ENCODE measurements around the gene ABCC3.

Gene ABCC3, protein sequence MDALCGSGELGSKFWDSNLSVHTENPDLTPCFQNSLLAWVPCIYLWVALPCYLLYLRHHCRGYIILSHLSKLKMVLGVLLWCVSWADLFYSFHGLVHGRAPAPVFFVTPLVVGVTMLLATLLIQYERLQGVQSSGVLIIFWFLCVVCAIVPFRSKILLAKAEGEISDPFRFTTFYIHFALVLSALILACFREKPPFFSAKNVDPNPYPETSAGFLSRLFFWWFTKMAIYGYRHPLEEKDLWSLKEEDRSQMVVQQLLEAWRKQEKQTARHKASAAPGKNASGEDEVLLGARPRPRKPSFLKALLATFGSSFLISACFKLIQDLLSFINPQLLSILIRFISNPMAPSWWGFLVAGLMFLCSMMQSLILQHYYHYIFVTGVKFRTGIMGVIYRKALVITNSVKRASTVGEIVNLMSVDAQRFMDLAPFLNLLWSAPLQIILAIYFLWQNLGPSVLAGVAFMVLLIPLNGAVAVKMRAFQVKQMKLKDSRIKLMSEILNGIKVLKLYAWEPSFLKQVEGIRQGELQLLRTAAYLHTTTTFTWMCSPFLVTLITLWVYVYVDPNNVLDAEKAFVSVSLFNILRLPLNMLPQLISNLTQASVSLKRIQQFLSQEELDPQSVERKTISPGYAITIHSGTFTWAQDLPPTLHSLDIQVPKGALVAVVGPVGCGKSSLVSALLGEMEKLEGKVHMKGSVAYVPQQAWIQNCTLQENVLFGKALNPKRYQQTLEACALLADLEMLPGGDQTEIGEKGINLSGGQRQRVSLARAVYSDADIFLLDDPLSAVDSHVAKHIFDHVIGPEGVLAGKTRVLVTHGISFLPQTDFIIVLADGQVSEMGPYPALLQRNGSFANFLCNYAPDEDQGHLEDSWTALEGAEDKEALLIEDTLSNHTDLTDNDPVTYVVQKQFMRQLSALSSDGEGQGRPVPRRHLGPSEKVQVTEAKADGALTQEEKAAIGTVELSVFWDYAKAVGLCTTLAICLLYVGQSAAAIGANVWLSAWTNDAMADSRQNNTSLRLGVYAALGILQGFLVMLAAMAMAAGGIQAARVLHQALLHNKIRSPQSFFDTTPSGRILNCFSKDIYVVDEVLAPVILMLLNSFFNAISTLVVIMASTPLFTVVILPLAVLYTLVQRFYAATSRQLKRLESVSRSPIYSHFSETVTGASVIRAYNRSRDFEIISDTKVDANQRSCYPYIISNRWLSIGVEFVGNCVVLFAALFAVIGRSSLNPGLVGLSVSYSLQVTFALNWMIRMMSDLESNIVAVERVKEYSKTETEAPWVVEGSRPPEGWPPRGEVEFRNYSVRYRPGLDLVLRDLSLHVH (N-terminal part only)

DNA sequence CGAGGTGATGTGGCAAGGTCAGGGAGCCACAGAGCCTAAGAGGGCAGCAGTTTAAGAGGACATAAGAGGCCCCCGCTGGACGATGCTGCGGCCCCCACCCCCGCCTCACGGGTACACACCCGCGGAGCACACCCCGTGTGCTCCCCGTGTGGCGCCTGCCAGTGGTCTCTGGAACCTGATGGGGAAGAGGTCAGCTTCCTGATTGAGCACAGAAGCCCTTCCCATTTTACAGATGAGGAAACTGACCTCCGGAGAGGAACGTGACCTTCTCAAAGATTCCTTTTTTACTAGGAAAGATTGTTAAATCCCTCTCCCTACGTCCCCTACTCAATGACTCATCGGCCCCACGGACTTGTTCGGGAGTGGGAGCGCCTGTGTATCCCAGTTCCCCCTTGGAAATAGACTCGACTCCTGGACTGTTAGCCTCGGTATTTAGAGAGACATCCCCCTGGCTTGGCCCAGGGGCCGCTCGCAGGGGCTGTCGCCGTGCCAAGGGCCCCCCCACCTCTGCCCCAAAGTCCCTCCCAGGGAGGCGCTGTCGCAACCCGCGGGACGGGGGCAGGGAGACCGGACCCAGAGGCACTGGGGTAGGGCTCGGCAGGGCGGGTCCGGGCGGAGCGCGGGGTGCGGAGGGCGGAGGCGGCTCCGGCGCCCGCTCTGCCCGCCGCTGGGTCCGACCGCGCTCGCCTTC, at the start of gene ABCC3:
TSS of gene ABCC3 (plus strand) at position 658 of the 691 bp plus-strand sequence. CDS start 56 bp downstream, outside the sequence.
- DNase-seq (no peak), ATAC-seq (no peak)
- Mint-ChIP-seq H3K27me3 (peaks cover 63% of the 10 kb centered on the region), H3K27ac (no peak within 1 kb of the TSS), H3K4me3 (no peak within 1 kb of the TSS), H3K4me1 (no peaks in the 10 kb centered on the region), H3K36me3 (ENCODE audit: low read depth) (no peaks in the 10 kb centered on the region), H3K9me3 (no peaks in the 10 kb centered on the region)

DNA sequence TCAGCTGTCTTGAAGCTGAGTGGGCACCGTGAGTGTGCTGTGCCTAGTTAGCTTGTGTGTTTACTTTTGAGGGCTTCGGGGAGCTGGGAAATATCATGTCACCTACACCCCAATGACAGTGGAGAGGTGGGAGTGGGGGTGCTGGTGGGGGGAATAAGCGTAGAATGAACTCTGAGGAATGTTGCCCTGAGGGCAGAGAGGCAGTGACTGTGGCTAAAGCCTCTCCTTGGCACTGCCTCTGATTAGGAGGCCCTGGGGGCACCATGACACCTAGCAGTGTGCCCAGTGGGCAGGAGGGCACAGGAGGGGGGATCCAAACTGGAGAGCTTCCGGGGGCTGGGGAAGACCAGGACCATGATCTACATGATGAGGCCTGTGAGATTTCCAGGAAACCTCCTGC, 49.3 kb upstream of the ABCC3 start:
- ATAC-seq (no peak), DNase-seq (no peak)
- no peaks in the 10 kb centered on the region for H3K36me3 Mint-ChIP-seq (ENCODE audit: low read depth)
- no peaks in the 10 kb centered on the region for H3K9me3 Mint-ChIP-seq
- H3K27ac Mint-ChIP-seq: no peak overlapping the region
- H3K4me3 Mint-ChIP-seq: no peak overlapping the region
- H3K27me3 Mint-ChIP-seq: peaks cover 14% of the 10 kb centered on the region
- no peaks in the 10 kb centered on the region for H3K4me1 Mint-ChIP-seq

DNA sequence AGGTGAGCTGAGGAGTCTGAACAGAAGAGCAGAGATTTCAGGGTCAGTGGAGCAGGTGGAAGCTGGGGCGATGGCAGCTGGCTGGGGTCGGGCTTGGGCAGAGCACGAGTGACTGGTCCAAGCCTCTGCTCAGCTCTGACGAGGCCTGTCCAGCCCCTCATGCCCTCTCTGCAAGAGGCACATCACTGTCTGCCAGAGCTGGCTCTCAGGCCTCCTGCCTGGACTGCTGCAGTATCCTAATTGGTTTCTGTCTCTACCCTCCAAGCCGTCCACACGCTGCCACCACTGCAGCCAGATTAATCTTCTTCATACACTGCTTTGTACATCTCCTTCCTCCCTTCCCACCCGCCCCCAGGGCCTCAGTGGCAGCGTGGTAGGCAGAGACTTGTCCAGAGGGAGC, 48.8 kb upstream of the ABCC3 start:
- H3K4me1 Mint-ChIP-seq: no peaks in the 10 kb centered on the region
- no peak for DNase-seq
- no peak for ATAC-seq
- H3K9me3 Mint-ChIP-seq: no peaks in the 10 kb centered on the region
- H3K36me3 Mint-ChIP-seq (ENCODE audit: low read depth): no peaks in the 10 kb centered on the region
- no peak overlapping the region for H3K4me3 Mint-ChIP-seq
- H3K27ac Mint-ChIP-seq: no peak overlapping the region
- H3K27me3 Mint-ChIP-seq: peaks cover 12% of the 10 kb centered on the region

DNA sequence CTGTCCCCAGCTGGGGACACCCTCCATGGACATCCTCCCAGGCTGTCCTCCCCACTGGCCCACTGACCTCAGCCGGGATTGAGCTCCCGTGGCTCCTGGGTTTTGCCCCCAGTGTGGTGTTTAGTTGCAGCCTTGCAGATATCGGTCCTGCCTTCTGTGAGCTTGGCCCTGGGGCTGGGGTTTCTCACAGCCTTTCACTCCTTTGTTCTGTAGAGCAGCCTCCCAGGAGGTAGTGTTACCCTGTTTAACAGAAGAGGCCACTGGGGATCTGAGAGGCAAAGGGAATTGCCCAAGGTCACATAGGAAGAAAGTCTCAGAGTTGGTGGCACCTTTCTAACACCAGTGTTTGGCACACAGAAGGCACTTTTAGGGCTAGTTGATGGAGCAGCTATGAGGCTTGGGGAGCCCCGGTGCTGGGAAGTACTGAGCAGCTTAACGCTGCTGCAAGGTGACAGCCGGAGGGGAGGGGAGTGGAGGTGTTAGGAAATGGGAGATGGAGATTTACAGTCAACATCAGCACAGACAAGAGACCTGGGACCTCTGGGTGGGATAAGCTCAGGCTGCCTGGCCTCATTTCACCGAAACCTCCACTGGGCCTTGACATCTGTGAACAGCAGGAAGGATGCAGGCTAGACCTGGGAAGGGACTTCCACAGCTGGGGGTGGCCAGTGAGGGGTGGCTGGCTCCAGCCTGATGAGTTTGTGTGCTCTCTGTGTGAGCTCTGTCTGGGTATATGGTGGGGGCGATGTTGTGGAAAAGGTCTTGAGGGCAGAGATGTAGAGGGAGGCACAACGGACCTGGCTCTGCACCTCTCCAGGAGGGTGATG, 48.0 kb upstream of the ABCC3 start:
- peaks cover 9% of the 10 kb centered on the region for H3K27me3 Mint-ChIP-seq
- H3K4me3 Mint-ChIP-seq: no peak overlapping the region
- no peaks in the 10 kb centered on the region for H3K4me1 Mint-ChIP-seq
- no peak for ATAC-seq
- no peaks in the 10 kb centered on the region for H3K9me3 Mint-ChIP-seq
- H3K27ac Mint-ChIP-seq: no peak overlapping the region
- no peak for DNase-seq
- H3K36me3 Mint-ChIP-seq (ENCODE audit: low read depth): no peaks in the 10 kb centered on the region

DNA sequence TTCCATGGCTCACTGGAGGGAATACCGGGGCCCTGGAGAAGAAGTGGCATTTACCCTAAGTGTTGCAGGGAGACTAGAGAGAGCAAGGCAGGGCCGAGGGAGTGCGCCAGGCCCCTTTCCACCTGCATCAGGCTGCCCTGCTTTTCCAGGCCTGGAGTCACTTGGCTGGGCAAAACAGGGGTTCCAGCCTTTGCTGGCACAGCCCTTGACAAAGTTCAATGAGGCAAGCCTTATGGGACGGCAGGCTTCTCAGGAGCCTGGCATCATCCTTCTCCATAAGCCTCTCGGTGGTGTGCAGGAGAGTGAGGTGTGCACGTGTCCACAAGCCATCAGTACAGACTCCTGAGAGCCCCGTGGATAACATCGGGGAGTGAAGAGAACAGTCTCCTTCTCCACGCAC, 47.1 kb upstream of the ABCC3 start:
- no peaks in the 10 kb centered on the region for H3K4me1 Mint-ChIP-seq
- no peaks in the 10 kb centered on the region for H3K36me3 Mint-ChIP-seq (ENCODE audit: low read depth)
- DNase-seq: no peak
- no peak overlapping the region for H3K4me3 Mint-ChIP-seq
- H3K27ac Mint-ChIP-seq: no peak overlapping the region
- H3K27me3 Mint-ChIP-seq: no peaks in the 10 kb centered on the region
- ATAC-seq: no peak
- no peaks in the 10 kb centered on the region for H3K9me3 Mint-ChIP-seq

DNA sequence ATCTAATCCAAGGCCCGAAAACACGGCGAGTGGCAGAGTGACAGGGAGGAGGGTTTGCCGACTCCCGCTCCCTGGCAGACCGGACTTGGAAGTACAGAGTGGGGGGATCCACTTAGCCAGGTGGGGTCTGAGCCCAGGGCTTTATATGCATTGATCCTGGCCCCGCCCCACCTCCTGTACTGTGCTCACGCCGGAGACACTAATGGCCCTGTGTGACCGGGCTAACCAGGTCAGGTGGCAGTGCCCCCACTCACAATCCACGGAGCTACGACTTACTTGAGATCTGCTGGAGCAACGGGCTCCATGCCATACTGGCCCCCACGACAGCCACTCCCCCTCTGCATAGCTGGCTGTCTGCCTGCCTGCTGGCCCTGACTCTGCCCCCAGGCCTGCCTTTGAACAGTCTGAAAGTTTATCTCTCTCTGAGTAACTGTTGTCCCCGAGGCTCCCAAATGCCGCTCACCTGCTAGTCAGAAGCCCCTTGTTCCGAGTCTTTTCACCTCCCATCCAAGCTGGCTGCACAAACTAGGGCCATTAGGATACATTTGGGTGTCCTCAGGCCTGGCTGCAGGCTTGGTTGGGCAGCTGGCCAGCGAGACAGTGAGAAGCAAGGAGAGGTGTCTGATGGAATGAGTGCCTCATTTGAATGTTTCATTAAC, 46.2 kb upstream of the ABCC3 start:
- no peaks in the 10 kb centered on the region for H3K9me3 Mint-ChIP-seq
- DNase-seq: no peak
- H3K4me1 Mint-ChIP-seq: no peaks in the 10 kb centered on the region
- no peak for ATAC-seq
- no peaks in the 10 kb centered on the region for H3K36me3 Mint-ChIP-seq (ENCODE audit: low read depth)
- H3K4me3 Mint-ChIP-seq: no peak overlapping the region
- H3K27me3 Mint-ChIP-seq: no peaks in the 10 kb centered on the region
- H3K27ac Mint-ChIP-seq: no peak overlapping the region

DNA sequence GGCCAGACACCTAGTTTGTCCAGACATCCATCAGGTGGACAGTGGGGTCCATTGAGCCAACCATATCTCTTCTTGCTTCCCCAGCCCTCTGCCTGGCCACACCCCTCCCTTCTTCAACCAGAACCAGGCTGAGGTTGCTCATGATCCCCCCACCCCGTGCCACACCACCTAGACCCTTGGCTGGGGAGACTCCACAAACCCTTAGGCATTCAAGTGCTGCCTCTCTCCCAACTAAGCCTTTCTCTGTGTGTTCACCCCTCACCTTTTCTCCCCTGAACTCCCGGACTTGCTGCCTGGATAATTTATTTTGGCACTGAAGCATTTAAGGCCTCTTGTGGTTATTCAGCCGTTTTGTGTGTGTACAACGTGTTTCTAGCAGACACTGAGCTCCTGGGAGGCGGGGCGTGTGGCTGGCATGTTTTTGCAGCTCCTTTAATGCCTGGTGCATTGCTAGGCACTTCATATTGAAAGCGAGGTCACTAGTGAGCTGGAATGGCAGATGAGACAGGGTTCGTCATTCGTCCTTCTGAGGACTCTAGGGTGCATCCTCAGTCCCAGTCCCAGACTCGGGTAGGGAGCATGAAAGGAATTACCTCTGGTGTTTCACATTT, 45.5 kb upstream of the ABCC3 start:
- Mint-ChIP-seq H3K27me3 (no peaks in the 10 kb centered on the region), H3K27ac (no peak overlapping the region), H3K9me3 (no peaks in the 10 kb centered on the region), H3K36me3 (ENCODE audit: low read depth) (no peaks in the 10 kb centered on the region), H3K4me3 (no peak overlapping the region), H3K4me1 (no peaks in the 10 kb centered on the region)
- DNase-seq (no peak), ATAC-seq (no peak)

DNA sequence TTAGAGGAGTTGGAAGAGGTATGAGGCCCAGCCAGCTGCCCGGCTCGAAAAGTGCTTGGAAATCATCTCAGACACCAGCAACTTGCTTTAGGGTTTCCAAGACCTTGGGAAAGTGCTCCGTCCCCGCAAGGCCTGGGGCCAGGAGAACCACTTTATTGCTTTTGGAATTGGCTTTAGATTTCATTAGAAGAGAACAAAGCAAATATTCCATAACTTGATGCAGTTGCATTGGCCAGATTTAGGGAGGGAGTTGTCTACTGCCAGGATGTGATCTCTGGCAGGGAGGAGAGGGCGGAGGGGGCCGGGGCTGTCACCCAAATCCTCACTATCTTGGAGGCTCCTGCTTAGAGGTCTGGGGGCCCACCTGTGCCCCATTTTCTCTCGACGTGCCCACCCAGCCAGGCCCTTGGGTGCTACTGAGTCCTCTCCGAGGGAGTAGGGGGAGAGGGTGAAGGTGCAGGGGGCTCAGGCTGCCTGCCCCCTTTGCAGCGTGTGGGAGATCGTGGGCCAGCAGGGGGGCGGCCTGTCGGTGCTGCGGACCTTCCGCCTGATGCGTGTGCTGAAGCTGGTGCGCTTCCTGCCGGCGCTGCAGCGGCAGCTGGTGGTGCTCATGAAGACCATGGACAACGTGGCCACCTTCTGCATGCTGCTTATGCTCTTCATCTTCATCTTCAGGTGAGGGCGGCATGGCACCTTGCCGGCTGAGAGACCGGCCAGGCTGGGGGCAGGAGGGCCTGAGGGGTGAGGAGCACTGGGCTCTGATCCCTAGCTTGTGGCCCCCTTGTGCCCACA, 43.5 kb upstream of the ABCC3 start:
- ATAC-seq (no peak), DNase-seq (no peak)
- Mint-ChIP-seq H3K27ac (no peak overlapping the region), H3K27me3 (no peaks in the 10 kb centered on the region), H3K9me3 (no peaks in the 10 kb centered on the region), H3K36me3 (ENCODE audit: low read depth) (no peaks in the 10 kb centered on the region), H3K4me3 (no peak overlapping the region), H3K4me1 (no peaks in the 10 kb centered on the region)

DNA sequence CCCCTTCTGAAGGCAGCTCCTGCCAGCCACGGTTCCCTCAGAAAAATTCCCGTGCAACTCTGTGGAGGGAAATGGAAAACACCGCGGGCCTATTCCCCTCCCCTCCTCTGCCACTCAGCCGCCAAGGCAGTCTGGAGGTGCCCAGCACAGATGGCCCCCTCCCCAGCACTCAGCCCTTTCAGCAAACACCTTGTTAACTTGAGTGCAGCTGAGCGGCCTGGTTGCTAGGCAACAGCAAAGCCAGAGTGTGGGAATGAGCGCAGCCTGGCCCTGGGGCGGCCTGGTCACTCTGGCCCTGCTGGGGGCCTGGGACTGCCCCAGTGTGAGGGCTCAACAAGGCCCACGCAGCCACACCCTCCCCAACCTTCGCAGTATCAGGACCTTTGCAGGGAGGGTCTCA, 41.4 kb upstream of the ABCC3 start:
- Mint-ChIP-seq H3K4me3 (no peak overlapping the region), H3K9me3 (no peaks in the 10 kb centered on the region), H3K27me3 (no peaks in the 10 kb centered on the region), H3K36me3 (ENCODE audit: low read depth) (no peaks in the 10 kb centered on the region), H3K4me1 (no peaks in the 10 kb centered on the region), H3K27ac (no peak overlapping the region)
- ATAC-seq (no peak), DNase-seq (no peak)

DNA sequence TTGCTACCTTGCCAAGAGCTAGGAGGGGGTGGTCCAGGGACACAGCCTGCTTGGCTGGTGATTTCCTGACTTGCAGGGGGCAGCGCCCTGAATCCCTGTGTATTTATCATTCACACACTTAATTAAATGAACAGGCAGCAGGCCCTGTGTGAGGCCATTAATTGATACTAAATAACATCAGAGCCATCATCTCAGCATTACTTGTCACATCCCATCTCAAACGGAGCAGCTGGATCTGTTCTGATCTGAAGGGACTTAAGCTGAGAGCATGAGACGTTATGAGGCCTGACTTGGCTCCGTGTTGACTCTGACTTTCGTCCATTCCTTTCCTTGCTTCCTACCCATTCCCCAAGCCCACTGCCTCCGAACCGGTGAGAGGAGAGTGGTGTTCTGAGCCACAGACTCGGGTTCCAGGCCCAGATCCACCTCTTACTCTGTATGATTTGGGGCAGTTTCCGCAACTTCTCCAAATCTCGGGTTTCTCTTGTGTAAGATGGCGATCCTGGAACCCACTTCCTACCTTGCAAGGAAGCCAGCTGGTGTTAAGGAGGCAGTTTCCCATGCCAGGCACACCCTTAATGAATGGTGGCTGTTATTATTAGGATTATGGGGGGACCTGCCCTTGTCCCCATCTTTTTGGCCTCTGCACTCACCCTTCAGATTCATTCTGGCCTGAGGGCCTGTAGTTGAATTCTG, 40.4 kb upstream of the ABCC3 start:
- DNase-seq (no peak), ATAC-seq (no peak)
- Mint-ChIP-seq H3K27me3 (no peaks in the 10 kb centered on the region), H3K36me3 (ENCODE audit: low read depth) (no peaks in the 10 kb centered on the region), H3K4me1 (no peaks in the 10 kb centered on the region), H3K9me3 (no peaks in the 10 kb centered on the region), H3K27ac (no peak overlapping the region), H3K4me3 (no peak overlapping the region)

DNA sequence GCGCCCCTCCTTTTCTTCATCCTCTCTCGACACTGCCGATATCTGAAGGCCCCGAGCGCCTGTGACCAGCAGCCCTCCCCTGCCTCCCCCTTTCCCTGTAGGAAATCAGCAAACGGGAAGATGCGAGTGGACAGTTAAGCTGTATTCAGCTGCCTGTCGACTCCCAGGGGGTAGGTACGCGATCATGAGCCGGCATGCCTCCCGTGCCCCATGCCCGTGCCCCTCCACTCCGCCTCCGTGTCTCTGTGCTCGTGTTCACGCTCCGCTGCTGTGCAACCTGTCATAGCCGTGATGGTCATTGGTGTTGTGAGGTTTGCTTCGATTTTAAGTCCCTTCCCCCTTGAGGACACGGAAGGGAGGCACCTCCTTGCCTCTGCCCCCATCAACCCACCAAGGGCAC, 39.8 kb upstream of the ABCC3 start:
- Mint-ChIP-seq H3K4me1 (no peaks in the 10 kb centered on the region), H3K36me3 (ENCODE audit: low read depth) (no peaks in the 10 kb centered on the region), H3K9me3 (no peaks in the 10 kb centered on the region), H3K27me3 (no peaks in the 10 kb centered on the region), H3K4me3 (no peak overlapping the region), H3K27ac (no peak overlapping the region)
- DNase-seq (no peak), ATAC-seq (no peak)
